Heart right ventricle (tissue), 16 donors: ENCODE measurements around the gene TIMM29. TPM values are rescaled to one million over a fixed set of nuclear protein-coding genes. Genes with fewer than 3 reads are reported as not detected.
A peak's percentile ranks its signal among the peaks of the same experiment; 100 is the strongest.

Experiments used
- ATAC-seq, 8 donors: fragments of 200-7000 bp; cut with Tn5 transposase; one replicate each; pipeline ENCODE4 v1.9.1; 2020; ENCODE audit warnings: mild to moderate bottlenecking in 8 of 8, moderate library complexity in 8 of 8, moderate number of reproducible peaks in 1 of 8
- DNase-seq, 2 donors: peaks; one replicate each; pipeline ENCODE4 v3.0.0-alpha.2; 2020
- H3K27ac ChIP-seq, 10 donors: fragments of 200-600 bp; sonication (generic) in 2 of 10; one replicate each; pipeline versions ENCODE4 v1.5.0 to v1.8.0; 2020 to 2022; ENCODE audit warnings: mild to moderate bottlenecking in 3 of 10
- H3K27me3 ChIP-seq, 7 donors: fragments of 200-600 bp; one replicate each; pipeline ENCODE4 v1.8.0; 2021 to 2022; ENCODE audit warnings: mild to moderate bottlenecking in 2 of 7
- H3K36me3 ChIP-seq, 9 donors: fragments of 200-600 bp; sonication (generic) in 1 of 9; one replicate each; pipeline versions ENCODE4 v1.5.0 to v1.8.0; 2020 to 2022; ENCODE audit warnings: mild to moderate bottlenecking in 2 of 9
- H3K4me1 ChIP-seq, 9 donors: fragments of 200-600 bp; sonication (generic) in 1 of 9; one replicate each; pipeline versions ENCODE4 v1.5.0 to v1.8.0; 2020 to 2022; ENCODE audit warnings: mild to moderate bottlenecking in 4 of 9
- H3K4me3 ChIP-seq, 10 donors: fragments of 200-600 bp; sonication (generic) in 2 of 10; one replicate each; pipeline versions ENCODE4 v1.5.0 to v1.8.0; 2020 to 2022; ENCODE audit warnings: mild to moderate bottlenecking in 7 of 10, moderate library complexity in 2 of 10
- H3K9me3 ChIP-seq, 11 donors: fragments of 200-600 bp in 10 of 11; sonication (generic) in 2 of 11; one replicate each; pipeline versions ENCODE4 v1.5.0 to v1.8.0; 2013 to 2022; ENCODE audit warnings: mild to moderate bottlenecking in 2 of 11, control low read depth in 1 of 11, moderate library complexity in 1 of 11
- WGBS, 2 donors: extraction: QIAGEN DNeasy Blood & Tissue Kit; methylation state at CpG; one replicate each; pipeline ENCODE4 v1.1.7; 2013; ENCODE audit warnings: inconsistent platforms in 1 of 2; 5-methylcytosine and 5-hydroxymethylcytosine counted together
- intact Hi-C, 10 donors: fragments of 100-400 bp; cut with DNase I; formaldehyde crosslinking; loops; one replicate each; pipeline versions ENCODE4 v1.11.1 to v1.14.2; 2022
- polyA plus RNA-seq, 2 donors: library from polyadenylated mRNA; stranded (reverse); fragments of 200-250 nt; gene quantifications; one replicate each; pipeline ENCODE4 v1.2.3, GENCODE V29; 2013
- total RNA-seq, 10 donors: library from RNA; stranded (reverse); fragmentation: NEBNext Ultra II Directional in 3 of 10; extraction: Animal tissue kit (Norgen Biotek cat#: 25700) in 3 of 10; gene quantifications; one replicate each; pipeline versions ENCODE4 v1.2.1 to v1.2.4, GENCODE V29; 2021 to 2023
- TF ChIP-seq, protein P1 (sequence below), 9 donors: fragments of 200-600 bp; sonication (generic) in 2 of 9; IDR thresholded peaks; one replicate each; pipeline versions ENCODE4 v1.5.0 to v1.8.0; 2021 to 2022; ENCODE audit warnings: antibody characterized with exemption in 9 of 9, mild to moderate bottlenecking in 5 of 9, moderate library complexity in 1 of 9
- donor health status: Arrhythmogenic right ventricular cardiomyopathy.
- donor health status: ischemic (EF 13 %, LVEDD 7.1; RV severe dilation, severe dysfunction).
- donor health status: healthy with polysubstance abuse.
- donor health status: DM: no; HTN: yes; CAD: no.
- donor health status: DM: no; HTN: no; CAD: no.
- donor health status: ischemic (EF 25% LVEDD 6.9; RV normal size, moderate dysfunction).
- donor health status: ischemic (EF 25% LVEDD 5.7; RV mildly dilated, moderate dysfunction).
- donor health status: healthy.
- donor health status: DM: yes; HTN: yes; CAD: no.
- donor health status: Ischemic cardiomyopathy.
- donor health status: ischemic (EF 35%, LVEDD 5.7; RV mildly dilated, moderate dysfunction).
- donor health status: nonischemic (EF 11% LVEDD 7.7; RV severe dilation, severe dysfunction).
- donor health status: DM: yes; HTN: yes; CAD: no.
- donor health status: PGD.
- donor health status: ischemic (EF 29% LVEDD 5.4; RV normal size, mild dysfunction).
- donor health status: nonischemic (EF 23%, LVEDD 6.1; RV moderate dilation, normal function).

Gene TIMM29
- total and polyA plus RNA-seq, 12 donors, result 10.8 to 17.3 (median 14.7) TPM

GRCh38 chr19:10924597-10924996, 4.0 kb upstream of the TIMM29 start:
- H3K4me3 ChIP-seq, result no peak overlapping the region
- no peak overlapping the region for H3K27ac ChIP-seq
- intact Hi-C loops, result loop anchor here in 1 of 10 donors (10.0 kb wide), 1 partner anchor 50 kb away; the partner anchor contains the start of gene CARM1
- peaks cover 0 to 63% (median 11%) of the 10 kb centered on the region in 9 donors for H3K36me3 ChIP-seq
- no peak for ATAC-seq
- H3K27me3 ChIP-seq, result no peaks in the 10 kb centered on the region
- DNase-seq, result no peak
- peaks cover 9 to 19% (median 14%) of the 10 kb centered on the region in 9 donors for H3K4me1 ChIP-seq
- no peaks in the 10 kb centered on the region for H3K9me3 ChIP-seq
- whole genome bisulfite sequencing, 2 donors, result 84 to 85% methylated on average over 13 of the region's 13 CpGs
- TF ChIP-seq, protein P1, sequence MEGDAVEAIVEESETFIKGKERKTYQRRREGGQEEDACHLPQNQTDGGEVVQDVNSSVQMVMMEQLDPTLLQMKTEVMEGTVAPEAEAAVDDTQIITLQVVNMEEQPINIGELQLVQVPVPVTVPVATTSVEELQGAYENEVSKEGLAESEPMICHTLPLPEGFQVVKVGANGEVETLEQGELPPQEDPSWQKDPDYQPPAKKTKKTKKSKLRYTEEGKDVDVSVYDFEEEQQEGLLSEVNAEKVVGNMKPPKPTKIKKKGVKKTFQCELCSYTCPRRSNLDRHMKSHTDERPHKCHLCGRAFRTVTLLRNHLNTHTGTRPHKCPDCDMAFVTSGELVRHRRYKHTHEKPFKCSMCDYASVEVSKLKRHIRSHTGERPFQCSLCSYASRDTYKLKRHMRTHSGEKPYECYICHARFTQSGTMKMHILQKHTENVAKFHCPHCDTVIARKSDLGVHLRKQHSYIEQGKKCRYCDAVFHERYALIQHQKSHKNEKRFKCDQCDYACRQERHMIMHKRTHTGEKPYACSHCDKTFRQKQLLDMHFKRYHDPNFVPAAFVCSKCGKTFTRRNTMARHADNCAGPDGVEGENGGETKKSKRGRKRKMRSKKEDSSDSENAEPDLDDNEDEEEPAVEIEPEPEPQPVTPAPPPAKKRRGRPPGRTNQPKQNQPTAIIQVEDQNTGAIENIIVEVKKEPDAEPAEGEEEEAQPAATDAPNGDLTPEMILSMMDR (IDR thresholded peaks at IDR 0.05), result no peak

GRCh38 chr19:10927730-10928562, 665 bp upstream of the TIMM29 start:
- ATAC-seq, result peak in 5 of 8 donors; percentile 3 to 13 (median 8)

DNA sequence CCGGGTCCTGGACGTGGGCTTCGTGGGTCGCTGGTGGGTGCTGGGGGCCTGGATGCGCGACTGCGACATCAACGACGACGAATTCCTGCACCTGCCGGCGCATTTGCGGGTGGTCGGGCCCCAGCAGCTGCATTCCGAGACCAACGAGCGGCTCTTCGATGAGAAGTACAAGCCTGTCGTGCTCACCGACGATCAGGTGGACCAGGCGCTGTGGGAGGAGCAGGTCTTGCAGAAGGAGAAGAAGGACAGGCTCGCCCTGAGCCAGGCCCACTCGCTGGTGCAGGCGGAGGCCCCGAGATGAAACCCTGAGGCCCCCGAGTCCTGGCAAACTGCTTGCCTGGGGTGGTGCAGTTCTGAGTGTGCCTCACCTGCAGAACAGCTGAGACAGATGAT, 787 bp downstream of the TIMM29 start:
- DNase-seq (no peak), ATAC-seq (no peak)
- WGBS, 2 donors, result 6 to 9% methylated on average over 27 of the region's 27 CpGs
- intact Hi-C loops, result loop anchor here in 8 of 10 donors (5.0 to 10.0 kb wide), 4 partner anchors 47 to 57 kb away; partner anchors contain the start of gene CARM1 (in 5 of the 8)
- Histone ChIP-seq H3K4me1 (peaks cover 10 to 32% (median 20%) of the 10 kb centered on the region in 9 donors), H3K9me3 (no peaks in the 10 kb centered on the region), H3K36me3 (peaks cover 0 to 51% (median 5%) of the 10 kb centered on the region in 9 donors), H3K27ac (peak overlapping the region; percentile 65 to 93 (median 87)), H3K4me3 (peak overlapping the region; percentile 88 to 100 (median 98)), H3K27me3 (no peaks in the 10 kb centered on the region)
- TF ChIP-seq, protein P1 (IDR thresholded peaks at IDR 0.05), result no peak

More at GRCh38 chr19:10927730-10928562, 665 bp upstream of the TIMM29 start:
- peaks cover 10 to 32% (median 20%) of the 10 kb centered on the region in 9 donors for H3K4me1 ChIP-seq
- DNase-seq, result no peak
- TF ChIP-seq, protein P1 (IDR thresholded peaks at IDR 0.05), result no peak
- intact Hi-C loops, result loop anchor here in 8 of 10 donors (5.0 to 10.0 kb wide), 4 partner anchors 46 to 56 kb away; partner anchors contain the start of gene CARM1 (in 5 of the 8)
- no peaks in the 10 kb centered on the region for H3K27me3 ChIP-seq
- H3K36me3 ChIP-seq, result peaks cover 0 to 58% (median 5%) of the 10 kb centered on the region in 9 donors
- no peaks in the 10 kb centered on the region for H3K9me3 ChIP-seq
- 10% methylated on average over 47 of the region's 47 CpGs for WGBS, 2 donors
- H3K4me3 ChIP-seq, result peak overlapping the region; percentile 88 to 100 (median 98)
- peak overlapping the region in 9 of 10 donors; percentile 72 to 93 (median 87) for H3K27ac ChIP-seq

DNA sequence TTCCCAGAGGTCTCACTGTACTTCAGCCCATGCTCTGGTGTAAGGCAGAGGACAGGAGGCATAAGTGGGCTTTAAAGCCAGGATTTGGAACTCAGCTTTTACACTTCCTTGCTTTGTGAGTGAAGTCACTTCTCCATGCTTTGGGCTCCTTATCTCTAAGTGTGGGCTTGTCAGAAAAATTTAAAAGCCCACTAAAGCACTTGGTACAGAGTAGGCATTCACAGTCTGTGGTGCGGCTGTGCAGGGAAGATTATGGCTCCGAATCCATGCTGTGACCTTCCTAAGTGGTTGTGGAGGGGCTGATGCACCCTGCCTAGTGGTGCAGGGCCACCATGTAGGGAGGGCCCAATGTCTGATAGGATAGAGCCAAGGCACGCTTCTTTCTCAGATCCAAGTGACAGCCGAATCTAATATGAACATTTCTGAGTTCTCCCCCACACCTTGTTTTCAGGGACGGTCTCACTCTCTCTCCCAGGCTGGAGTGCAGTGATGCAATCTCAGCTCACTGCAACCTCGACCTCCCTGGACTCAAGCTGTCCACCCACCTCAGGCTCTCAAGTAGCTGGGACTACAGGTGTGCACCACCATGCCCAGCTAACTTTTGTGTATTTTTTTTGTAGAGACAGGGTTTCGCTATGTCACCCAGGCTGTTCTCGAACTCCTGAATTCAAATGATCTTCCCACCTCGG, 6.9 kb downstream of the TIMM29 start:
- DNase-seq (no peak), ATAC-seq (no peak)
- 85 to 87% methylated on average over 9 of the region's 9 CpGs for WGBS, 2 donors
- H3K36me3 ChIP-seq, result peaks cover 0 to 32% (median 4%) of the 10 kb centered on the region in 9 donors
- no peak overlapping the region for H3K4me3 ChIP-seq
- TF ChIP-seq, protein P1 (IDR thresholded peaks at IDR 0.05), result no peak
- no peaks in the 10 kb centered on the region for H3K9me3 ChIP-seq
- no peak overlapping the region for H3K27ac ChIP-seq
- peaks cover 0 to 9% (median 4%) of the 10 kb centered on the region in 9 donors for H3K4me1 ChIP-seq
- H3K27me3 ChIP-seq, result no peaks in the 10 kb centered on the region
- intact Hi-C loops, result loop anchor here in 3 of 10 donors (5.0 to 10.0 kb wide), 3 partner anchors 69 to 192 kb away; no protein-coding TSS in a partner anchor
